ENCODE data around the gene GORAB. TPM values are rescaled to one million over a fixed set of nuclear protein-coding genes. Genes with fewer than 3 reads are reported as not detected.

The GORAB gene
- total RNA-seq, 1 donor from 2014 or later = 9.3 TPM

- H3K27me3 ChIP-seq (ENCODE audit: low read depth) = no peaks in the 10 kb centered on the region
- H3K36me3 ChIP-seq = no peaks in the 10 kb centered on the region
- TF ChIP-seq, protein P1, sequence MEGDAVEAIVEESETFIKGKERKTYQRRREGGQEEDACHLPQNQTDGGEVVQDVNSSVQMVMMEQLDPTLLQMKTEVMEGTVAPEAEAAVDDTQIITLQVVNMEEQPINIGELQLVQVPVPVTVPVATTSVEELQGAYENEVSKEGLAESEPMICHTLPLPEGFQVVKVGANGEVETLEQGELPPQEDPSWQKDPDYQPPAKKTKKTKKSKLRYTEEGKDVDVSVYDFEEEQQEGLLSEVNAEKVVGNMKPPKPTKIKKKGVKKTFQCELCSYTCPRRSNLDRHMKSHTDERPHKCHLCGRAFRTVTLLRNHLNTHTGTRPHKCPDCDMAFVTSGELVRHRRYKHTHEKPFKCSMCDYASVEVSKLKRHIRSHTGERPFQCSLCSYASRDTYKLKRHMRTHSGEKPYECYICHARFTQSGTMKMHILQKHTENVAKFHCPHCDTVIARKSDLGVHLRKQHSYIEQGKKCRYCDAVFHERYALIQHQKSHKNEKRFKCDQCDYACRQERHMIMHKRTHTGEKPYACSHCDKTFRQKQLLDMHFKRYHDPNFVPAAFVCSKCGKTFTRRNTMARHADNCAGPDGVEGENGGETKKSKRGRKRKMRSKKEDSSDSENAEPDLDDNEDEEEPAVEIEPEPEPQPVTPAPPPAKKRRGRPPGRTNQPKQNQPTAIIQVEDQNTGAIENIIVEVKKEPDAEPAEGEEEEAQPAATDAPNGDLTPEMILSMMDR (IDR thresholded peaks at IDR 0.05; ENCODE audit: borderline replicate concordance) = no peak
- H3K27ac ChIP-seq (replicated peaks) = peak overlapping the region; percentile 78
- peaks cover 18% of the 10 kb centered on the region for H3K4me1 ChIP-seq
- peak overlapping the region; percentile 37 for H3K4me3 ChIP-seq
- intact Hi-C loops (cut with micrococcal nuclease) = no loop called here
- peak; percentile 44 for DNase-seq
- peaks cover 13% of the 10 kb centered on the region for H3K9me3 ChIP-seq (replicated peaks)
Observed at GRCh38 chr1:170562646-170563338, 30.8 kb downstream of the GORAB start.

GRCh38 chr1:170567214-170567613 is 35.2 kb downstream of the GORAB start:
- TF ChIP-seq, protein P1 (IDR thresholded peaks at IDR 0.05; ENCODE audit: borderline replicate concordance) = no peak
- H3K27me3 ChIP-seq (ENCODE audit: low read depth) = no peaks in the 10 kb centered on the region
- H3K4me3 ChIP-seq = no peak overlapping the region
- no peaks in the 10 kb centered on the region for H3K36me3 ChIP-seq
- H3K4me1 ChIP-seq = peaks cover 15% of the 10 kb centered on the region
- intact Hi-C loops (cut with micrococcal nuclease) = no loop called here
- peaks cover 16% of the 10 kb centered on the region for H3K9me3 ChIP-seq (replicated peaks)
- peak overlapping the region; percentile 67 for H3K27ac ChIP-seq (replicated peaks)
- no peak for DNase-seq

DNA sequence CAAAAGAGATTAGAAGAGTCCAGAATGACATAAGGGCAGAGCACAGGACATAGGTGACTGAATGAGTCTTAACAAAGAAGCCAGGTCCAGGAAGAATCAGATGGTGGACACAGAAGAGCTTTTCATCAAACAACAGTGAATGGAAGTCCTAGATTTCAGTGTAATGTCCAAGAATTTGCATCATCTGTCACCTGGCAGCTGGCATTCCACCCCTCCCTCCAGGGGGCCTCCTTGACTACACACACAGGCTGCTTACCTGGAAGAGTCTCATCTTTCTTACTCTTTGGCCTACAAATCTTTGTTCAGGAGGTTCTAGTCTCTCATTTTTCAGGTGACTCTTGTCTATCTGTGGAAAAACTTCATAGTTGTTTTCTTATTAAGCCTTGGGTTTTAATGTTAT is 36.2 kb downstream of the GORAB start:
- no peaks in the 10 kb centered on the region for H3K27me3 ChIP-seq (ENCODE audit: low read depth)
- DNase-seq = no peak
- no peak overlapping the region for H3K4me3 ChIP-seq
- H3K27ac ChIP-seq (replicated peaks) = no peak overlapping the region
- H3K36me3 ChIP-seq = no peaks in the 10 kb centered on the region
- H3K9me3 ChIP-seq (replicated peaks) = peaks cover 21% of the 10 kb centered on the region
- intact Hi-C loops (cut with micrococcal nuclease) = no loop called here
- TF ChIP-seq, protein P1 (IDR thresholded peaks at IDR 0.05; ENCODE audit: borderline replicate concordance) = no peak
- peaks cover 6% of the 10 kb centered on the region for H3K4me1 ChIP-seq

DNA sequence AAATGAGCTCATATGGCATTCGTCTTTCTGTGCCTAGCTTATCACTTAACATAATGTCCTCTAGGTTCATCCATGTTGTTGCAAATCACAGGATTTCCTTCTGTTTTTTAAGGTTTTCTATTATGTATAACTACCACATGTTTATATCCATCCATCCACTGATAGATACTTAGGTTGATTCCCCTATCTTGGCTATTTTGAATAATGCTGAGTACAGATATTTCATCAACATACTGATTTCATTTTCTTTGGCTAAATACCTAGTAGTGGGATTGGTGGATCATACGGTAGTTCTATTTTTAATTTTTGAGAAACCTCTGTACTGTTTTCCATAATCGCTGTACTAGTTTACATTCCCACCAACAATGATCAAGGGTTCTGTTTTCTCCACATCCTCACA is 45.0 kb downstream of the GORAB start:
- intact Hi-C loops (cut with micrococcal nuclease) = no loop called here
- TF ChIP-seq, protein P1 (IDR thresholded peaks at IDR 0.05; ENCODE audit: borderline replicate concordance) = no peak

DNA sequence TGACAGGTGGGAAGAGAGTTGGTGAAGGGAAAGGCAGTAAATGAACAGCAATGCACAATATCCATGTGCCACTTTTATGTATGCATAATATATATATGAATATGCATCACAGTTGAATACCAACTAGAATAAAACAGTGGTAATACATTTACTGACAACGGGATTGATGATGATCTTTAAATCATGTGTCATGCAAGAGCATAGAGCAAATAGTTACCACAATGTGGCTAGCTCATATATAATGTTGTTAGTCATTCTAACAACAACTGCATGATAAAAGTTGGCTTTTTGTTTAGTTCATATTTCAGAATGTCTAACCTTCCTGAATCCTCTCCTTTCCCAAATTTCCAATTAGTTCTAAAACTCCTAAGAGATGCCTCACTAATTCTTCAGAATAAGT is 46.4 kb downstream of the GORAB start:
- Histone ChIP-seq H3K36me3 (no peaks in the 10 kb centered on the region), H3K4me3 (no peak overlapping the region), H3K27me3 (ENCODE audit: low read depth) (no peaks in the 10 kb centered on the region), H3K9me3 (replicated peaks) (peaks cover 6% of the 10 kb centered on the region), H3K27ac (replicated peaks) (no peak overlapping the region), H3K4me1 (no peaks in the 10 kb centered on the region)
- no peak for DNase-seq
- TF ChIP-seq, protein P1 (IDR thresholded peaks at IDR 0.05; ENCODE audit: borderline replicate concordance) = no peak
- intact Hi-C loops (cut with micrococcal nuclease) = no loop called here

More for the DNA sequence above, 45.0 kb downstream of the GORAB start:
- Histone ChIP-seq H3K9me3 (replicated peaks) (peaks cover 12% of the 10 kb centered on the region), H3K36me3 (no peaks in the 10 kb centered on the region), H3K4me1 (no peaks in the 10 kb centered on the region), H3K27ac (replicated peaks) (no peak overlapping the region), H3K4me3 (no peak overlapping the region), H3K27me3 (ENCODE audit: low read depth) (no peaks in the 10 kb centered on the region)
- DNase-seq = no peak

Measured in left ventricle myocardium inferior (tissue), 1 donor.